SK-N-SH treated with all-trans-retinoic acid at 6 μM for 48 hours (cell line): ENCODE data around the gene GAS2L3.

ENCODE experiments used
- CSDC2 ChIP-seq: fragments of 250-450 bp; sonication (Bioruptor Pico); IDR thresholded peaks from 2 replicates; pipeline ENCODE4 v1.5.0; 2020; ENCODE audit warnings: mild to moderate bottlenecking, moderate library complexity
- ESRRG ChIP-seq: fragments of 250-450 bp; sonication (Bioruptor Pico); IDR thresholded peaks from 2 replicates; pipeline ENCODE4 v1.6.1; 2021; ENCODE audit warnings: mild to moderate bottlenecking
- GLIS3 ChIP-seq: fragments of 250-450 bp; sonication (Bioruptor Pico); IDR thresholded peaks from 2 replicates; pipeline ENCODE4 v1.5.0; 2020; ENCODE audit warnings: mild to moderate bottlenecking, moderate library complexity
- OSR1 ChIP-seq: fragments of 250-450 bp; sonication (Bioruptor Pico); IDR thresholded peaks from 2 replicates; pipeline ENCODE4 v1.8.0; 2022; ENCODE audit warnings: moderate library complexity, mild to moderate bottlenecking, inconsistent platforms
- PATZ1 ChIP-seq: fragments of 250-450 bp; sonication (Bioruptor Pico); IDR thresholded peaks from 2 replicates; pipeline ENCODE4 v1.8.0; 2020; ENCODE audit warnings: mild to moderate bottlenecking, moderate library complexity, borderline replicate concordance
- TCF4 ChIP-seq: fragments of 250-450 bp; sonication (Bioruptor Pico); IDR thresholded peaks from 2 replicates; pipeline ENCODE4 v1.8.0; 2021; ENCODE audit warnings: mild to moderate bottlenecking, moderate library complexity, borderline replicate concordance
- ZNF8 ChIP-seq: fragments of 450-650 bp; formaldehyde crosslinking; IDR thresholded peaks from 2 replicates; pipeline ENCODE4 v1.5.0; 2020; ENCODE audit warnings: mild to moderate bottlenecking, moderate library complexity
- TF ChIP-seq, protein P1 (sequence below): fragments of 250-450 bp; sonication (Bioruptor Pico); IDR thresholded peaks from 2 replicates; pipeline ENCODE4 v1.5.1; 2020; ENCODE audit warnings: low read depth, mild to moderate bottlenecking, moderate library complexity

DNA sequence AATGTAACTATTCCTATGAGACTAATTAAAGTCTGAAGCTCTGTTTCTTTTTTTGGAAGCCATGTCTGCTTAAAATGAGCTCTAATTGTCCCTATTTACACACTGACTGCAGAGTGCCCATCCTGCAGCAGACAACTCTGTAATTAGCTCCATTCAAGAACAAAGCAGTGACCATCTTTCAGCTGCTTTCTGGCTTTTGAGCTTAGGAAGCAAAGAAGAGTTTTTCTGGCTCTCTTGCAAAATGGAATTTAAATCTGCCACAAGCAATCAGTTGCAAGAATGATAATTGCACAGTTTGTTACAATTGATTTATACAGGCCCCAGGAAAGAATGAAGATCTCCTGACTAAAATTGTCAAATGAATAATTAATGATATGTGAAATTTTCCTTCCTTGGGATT lies 83.4 kb downstream of the GAS2L3 start:
- TF ChIP-seq ZNF8 (CRISPR knock-in tag) (no peak), PATZ1 (CRISPR knock-in tag) (no peak), OSR1 (CRISPR knock-in tag) (no peak), GLIS3 (CRISPR knock-in tag) (no peak), CSDC2 (CRISPR knock-in tag) (no peak), ESRRG (CRISPR knock-in tag) (no peak), TCF4 (CRISPR knock-in tag) (no peak)
- TF ChIP-seq, protein P1, sequence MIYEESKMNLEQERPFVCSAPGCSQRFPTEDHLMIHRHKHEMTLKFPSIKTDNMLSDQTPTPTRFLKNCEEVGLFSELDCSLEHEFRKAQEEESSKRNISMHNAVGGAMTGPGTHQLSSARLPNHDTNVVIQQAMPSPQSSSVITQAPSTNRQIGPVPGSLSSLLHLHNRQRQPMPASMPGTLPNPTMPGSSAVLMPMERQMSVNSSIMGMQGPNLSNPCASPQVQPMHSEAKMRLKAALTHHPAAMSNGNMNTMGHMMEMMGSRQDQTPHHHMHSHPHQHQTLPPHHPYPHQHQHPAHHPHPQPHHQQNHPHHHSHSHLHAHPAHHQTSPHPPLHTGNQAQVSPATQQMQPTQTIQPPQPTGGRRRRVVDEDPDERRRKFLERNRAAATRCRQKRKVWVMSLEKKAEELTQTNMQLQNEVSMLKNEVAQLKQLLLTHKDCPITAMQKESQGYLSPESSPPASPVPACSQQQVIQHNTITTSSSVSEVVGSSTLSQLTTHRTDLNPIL (CRISPR knock-in tag) = no peak
